Adipocyte (in vitro differentiated cells): Measurements from ENCODE around the gene COL4A1.

ENCODE experiments used
- DNase-seq: peaks from one replicate; pipeline ENCODE4 v3.0.0-alpha.2; 2015; ENCODE audit warnings: low read depth
- H3K27me3 ChIP-seq: replicated peaks from 2 replicates; pipeline ENCODE4 v1.7.0; 2013; ENCODE audit warnings: mild to moderate bottlenecking, low read length, moderate library complexity; ENCODE audit not compliant: control insufficient read depth, insufficient read depth
- H3K36me3 ChIP-seq: 2 replicates; pipeline ENCODE4 v1.7.0; 2013; ENCODE audit warnings: low read length, mild to moderate bottlenecking, moderate library complexity; ENCODE audit not compliant: control insufficient read depth, insufficient read depth, severe bottlenecking
- H3K4me1 ChIP-seq: 2 replicates; pipeline ENCODE4 v1.7.0; 2013; ENCODE audit warnings: mild to moderate bottlenecking, low read length, moderate library complexity; ENCODE audit not compliant: control insufficient read depth, insufficient read depth
- H3K4me3 ChIP-seq: 2 replicates; pipeline ENCODE4 v1.7.0; 2013; ENCODE audit warnings: mild to moderate bottlenecking, low read length, moderate library complexity
- H3K9ac ChIP-seq: 2 replicates; pipeline ENCODE4 v1.7.0; 2013; ENCODE audit warnings: mild to moderate bottlenecking, low read length, moderate library complexity
- H3K9me3 ChIP-seq: 2 replicates; pipeline ENCODE4 v1.7.0; 2013; ENCODE audit warnings: mild to moderate bottlenecking, low read length, moderate library complexity; ENCODE audit not compliant: control insufficient read depth

The COL4A1 gene

GRCh38 chr13:110261166-110262081 lies 45.5 kb downstream of the COL4A1 start:
- peaks cover 47% of the 10 kb centered on the region for H3K4me1 ChIP-seq
- H3K9me3 ChIP-seq, result no peaks in the 10 kb centered on the region
- no peak for DNase-seq
- no peak overlapping the region for H3K9ac ChIP-seq
- H3K36me3 ChIP-seq, result peaks cover 30% of the 10 kb centered on the region
- H3K4me3 ChIP-seq, result no peak overlapping the region
- no peaks in the 10 kb centered on the region for H3K27me3 ChIP-seq

- peaks cover 17% of the 10 kb centered on the region for H3K36me3 ChIP-seq
- H3K27me3 ChIP-seq, result no peaks in the 10 kb centered on the region
- DNase-seq, result peak; percentile 50
- peaks cover 45% of the 10 kb centered on the region for H3K4me1 ChIP-seq
- no peaks in the 10 kb centered on the region for H3K9me3 ChIP-seq
- peak overlapping the region; percentile 62 for H3K4me3 ChIP-seq
- H3K9ac ChIP-seq, result peak overlapping the region; percentile 52
Measured at GRCh38 chr13:110259651-110260050, 47.3 kb downstream of the COL4A1 start.

- Histone ChIP-seq H3K36me3 (peaks cover 12% of the 10 kb centered on the region), H3K4me1 (peaks cover 40% of the 10 kb centered on the region), H3K9me3 (no peaks in the 10 kb centered on the region), H3K4me3 (peak overlapping the region; percentile 62), H3K27me3 (no peaks in the 10 kb centered on the region), H3K9ac (peak overlapping the region; percentile 52)
- DNase-seq, result peak; percentile 47
Measured at GRCh38 chr13:110258876-110259631, 47.9 kb downstream of the COL4A1 start.

- no peak for DNase-seq
- Histone ChIP-seq H3K27me3 (no peaks in the 10 kb centered on the region), H3K9me3 (no peaks in the 10 kb centered on the region), H3K4me1 (peaks cover 25% of the 10 kb centered on the region), H3K36me3 (peaks cover 12% of the 10 kb centered on the region), H3K4me3 (no peak overlapping the region), H3K9ac (no peak overlapping the region)
Measured at GRCh38 chr13:110257408-110257807, 49.5 kb downstream of the COL4A1 start.

GRCh38 chr13:110256126-110256905 lies 50.6 kb downstream of the COL4A1 start:
- no peak overlapping the region for H3K9ac ChIP-seq
- H3K36me3 ChIP-seq, result peaks cover 14% of the 10 kb centered on the region
- H3K9me3 ChIP-seq, result no peaks in the 10 kb centered on the region
- peaks cover 21% of the 10 kb centered on the region for H3K4me1 ChIP-seq
- no peak for DNase-seq
- no peaks in the 10 kb centered on the region for H3K27me3 ChIP-seq
- no peak overlapping the region for H3K4me3 ChIP-seq

GRCh38 chr13:110254751-110255553 lies 52.0 kb downstream of the COL4A1 start:
- Histone ChIP-seq H3K27me3 (no peaks in the 10 kb centered on the region), H3K4me3 (no peak overlapping the region), H3K9ac (no peak overlapping the region), H3K36me3 (peaks cover 17% of the 10 kb centered on the region), H3K9me3 (no peaks in the 10 kb centered on the region), H3K4me1 (peaks cover 33% of the 10 kb centered on the region)
- no peak for DNase-seq

- H3K9me3 ChIP-seq, result no peaks in the 10 kb centered on the region
- no peak overlapping the region for H3K9ac ChIP-seq
- peaks cover 34% of the 10 kb centered on the region for H3K4me1 ChIP-seq
- peaks cover 18% of the 10 kb centered on the region for H3K36me3 ChIP-seq
- no peaks in the 10 kb centered on the region for H3K27me3 ChIP-seq
- H3K4me3 ChIP-seq, result no peak overlapping the region
- peak; percentile 27 for DNase-seq
Measured at GRCh38 chr13:110254151-110254679, 52.7 kb downstream of the COL4A1 start.

- peak overlapping the region; percentile 62 for H3K9ac ChIP-seq
- H3K4me3 ChIP-seq, result peak overlapping the region; percentile 36
- peaks cover 55% of the 10 kb centered on the region for H3K4me1 ChIP-seq
- H3K36me3 ChIP-seq, result peaks cover 19% of the 10 kb centered on the region
- no peaks in the 10 kb centered on the region for H3K27me3 ChIP-seq
- H3K9me3 ChIP-seq, result no peaks in the 10 kb centered on the region
- DNase-seq, result no peak
Measured at GRCh38 chr13:110251193-110251819, 55.7 kb downstream of the COL4A1 start.

GRCh38 chr13:110250258-110250891 lies 56.6 kb downstream of the COL4A1 start:
- peak; percentile 82 for DNase-seq
- Histone ChIP-seq H3K4me3 (peak overlapping the region; percentile 36), H3K36me3 (peaks cover 17% of the 10 kb centered on the region), H3K9me3 (no peaks in the 10 kb centered on the region), H3K9ac (peak overlapping the region; percentile 62), H3K4me1 (peaks cover 64% of the 10 kb centered on the region), H3K27me3 (no peaks in the 10 kb centered on the region)
